Fibroblast of lung (primary cell): Measurements from ENCODE around the gene ZNF568. TPM values are rescaled to one million over a fixed set of nuclear protein-coding genes. Genes with fewer than 3 reads are reported as not detected.

ENCODE experiments used
- DNase-seq, 2 donors: peaks; one replicate each; pipeline versions ENCODE4 v3.0.0 to v3.0.0-alpha.2; 2010; ENCODE audit warnings: low read depth in 2 of 2
- H2AFZ ChIP-seq: 2 replicates; pipeline ENCODE4 v1.5.1; 2012; ENCODE audit warnings: low read length, control low read depth, inconsistent platforms
- H3K27ac ChIP-seq: 2 replicates; pipeline ENCODE4 v1.5.1; 2011; ENCODE audit warnings: low read length, control low read depth; ENCODE audit not compliant: insufficient read depth
- H3K27me3 ChIP-seq: 2 replicates; pipeline ENCODE4 v1.5.1; 2011; ENCODE audit warnings: mild to moderate bottlenecking, low read length; ENCODE audit not compliant: control insufficient read depth, insufficient read depth
- H3K36me3 ChIP-seq: 2 replicates; pipeline ENCODE4 v1.5.1; 2011; ENCODE audit warnings: low read length; ENCODE audit not compliant: control insufficient read depth, insufficient read depth
- H3K4me1 ChIP-seq: 2 replicates; pipeline ENCODE4 v1.5.1; 2011; ENCODE audit warnings: low read length; ENCODE audit not compliant: control insufficient read depth, insufficient read depth; ENCODE audit errors: extremely low read depth
- H3K4me2 ChIP-seq: 2 replicates; pipeline ENCODE4 v1.5.1; 2011; ENCODE audit warnings: low read length, control low read depth; ENCODE audit not compliant: insufficient read depth; ENCODE audit errors: extremely low read depth
- H3K4me3 ChIP-seq, 4 experiments: fragments of 200-600 bp in 1 of 4; sonication (generic) in 1 of 4; replicated peaks in 1 of 4; 2 replicates each; pipeline ENCODE4 v1.5.1; 2011 to 2016; ENCODE audit warnings: low read length in 4 of 4, low read depth in 3 of 4, mild to moderate bottlenecking in 3 of 4, control low read depth in 2 of 4, inconsistent platforms in 1 of 4, mixed read lengths in 1 of 4; ENCODE audit not compliant: insufficient read depth in 1 of 4; ENCODE audit errors: control extremely low read depth in 1 of 4
- H3K79me2 ChIP-seq: 2 replicates; pipeline ENCODE4 v1.5.1; 2012; ENCODE audit warnings: mild to moderate bottlenecking, low read length, inconsistent platforms; ENCODE audit not compliant: control insufficient read depth, insufficient read depth
- H3K9ac ChIP-seq: 2 replicates; pipeline ENCODE4 v1.5.1; 2011; ENCODE audit warnings: mild to moderate bottlenecking, low read length, control low read depth; ENCODE audit not compliant: insufficient read depth
- H3K9me3 ChIP-seq: 2 replicates; pipeline ENCODE4 v1.5.1; 2012; ENCODE audit warnings: low read depth, low read length; ENCODE audit not compliant: control insufficient read depth, insufficient read depth
- H4K20me1 ChIP-seq: 2 replicates; pipeline ENCODE4 v1.5.1; 2011; ENCODE audit warnings: low read length; ENCODE audit not compliant: control insufficient read depth, insufficient read depth; ENCODE audit errors: extremely low read depth
- CTCF ChIP-seq, 2 donors: IDR thresholded peaks in 1 of 2; conservative IDR thresholded peaks in 1 of 2; 1 replicate in 1 of 2; 2 replicates in 1 of 2; pipeline ENCODE4 v1.5.1; 2011 to 2012; ENCODE audit warnings: low read length in 2 of 2, control low read depth in 1 of 2, inconsistent platforms in 1 of 2, low read depth in 1 of 2, mild to moderate bottlenecking in 1 of 2
- EZH2 ChIP-seq: IDR thresholded peaks from 2 replicates; pipeline ENCODE4 v1.5.1; 2012; ENCODE audit warnings: low read length, control low read depth, mild to moderate bottlenecking; ENCODE audit errors: missing control alignments
- polyA plus RNA-seq, 2 donors: library from polyadenylated mRNA; depleted of rRNA in 1 of 2; stranded (reverse) in 1 of 2; unstranded in 1 of 2; fragments of >200 nt; gene quantifications; 2 replicates each; pipeline ENCODE4 v1.2.1, GENCODE V29; 2011 to 2012; ENCODE audit warnings: missing spikeins in 1 of 2
- total RNA-seq: library from RNA; depleted of rRNA; stranded (reverse); fragments of >200 nt; gene quantifications from 2 replicates; pipeline ENCODE4 v1.2.1, GENCODE V29; 2014

The ZNF568 gene
- total and polyA plus RNA-seq, 2 donors (not counting 1 experiment from before 2014, with no cell fraction given), result 9.0 to 33.2 TPM

GRCh38 chr19:36999313-36999712 is 83.2 kb downstream of the ZNF568 start:
- H3K27ac ChIP-seq, result no peak overlapping the region
- no peaks in the 10 kb centered on the region for H3K79me2 ChIP-seq
- no peak overlapping the region for H3K4me3 ChIP-seq
- no peak overlapping the region for H2AFZ ChIP-seq
- no peaks in the 10 kb centered on the region for H4K20me1 ChIP-seq
- no peak for DNase-seq
- no peak overlapping the region for H3K9ac ChIP-seq
- H3K36me3 ChIP-seq, result no peaks in the 10 kb centered on the region
- TF ChIP-seq EZH2 (no peak), CTCF (conservative IDR thresholded peaks at IDR 0.05 in 1 of 2, IDR thresholded peaks at IDR 0.05 in 1 of 2; ENCODE audit: low read depth in 1 of 2, low read length in 2 of 2) (no peak)
- no peak overlapping the region for H3K4me2 ChIP-seq
- no peaks in the 10 kb centered on the region for H3K9me3 ChIP-seq
- H3K27me3 ChIP-seq, result no peaks in the 10 kb centered on the region
- no peaks in the 10 kb centered on the region for H3K4me1 ChIP-seq

- peak; percentile 51 to 71 for DNase-seq
These were observed 91.6 kb downstream of the ZNF568 start for GRCh38 chr19:37007587-37008220.

GRCh38 chr19:37009871-37010270 is 93.7 kb downstream of the ZNF568 start:
- DNase-seq, result no peak

More at GRCh38 chr19:37007587-37008220, 91.6 kb downstream of the ZNF568 start:
- Histone ChIP-seq H3K79me2 (no peaks in the 10 kb centered on the region), H3K27ac (no peak overlapping the region), H3K4me2 (peak overlapping the region; percentile 25), H3K9me3 (no peaks in the 10 kb centered on the region), H3K36me3 (no peaks in the 10 kb centered on the region), H4K20me1 (no peaks in the 10 kb centered on the region), H2AFZ (peak overlapping the region; percentile 13), H3K27me3 (no peaks in the 10 kb centered on the region), H3K9ac (no peak overlapping the region), H3K4me1 (no peaks in the 10 kb centered on the region), H3K4me3 (peak overlapping the region in 2 of 4 experiments; percentile 20 to 21)
- TF ChIP-seq EZH2 (no peak), CTCF (conservative IDR thresholded peaks at IDR 0.05 in 1 of 2, IDR thresholded peaks at IDR 0.05 in 1 of 2; ENCODE audit: low read depth in 1 of 2, low read length in 2 of 2) (no peak)

More at GRCh38 chr19:37009871-37010270, 93.7 kb downstream of the ZNF568 start:
- Histone ChIP-seq H3K36me3 (no peaks in the 10 kb centered on the region), H3K9ac (no peak overlapping the region), H3K27ac (no peak overlapping the region), H2AFZ (no peak overlapping the region), H4K20me1 (no peaks in the 10 kb centered on the region), H3K4me3 (no peak overlapping the region), H3K9me3 (no peaks in the 10 kb centered on the region), H3K4me1 (no peaks in the 10 kb centered on the region), H3K27me3 (no peaks in the 10 kb centered on the region), H3K79me2 (no peaks in the 10 kb centered on the region), H3K4me2 (no peak overlapping the region)
- TF ChIP-seq CTCF (conservative IDR thresholded peaks at IDR 0.05 in 1 of 2, IDR thresholded peaks at IDR 0.05 in 1 of 2; ENCODE audit: low read depth in 1 of 2, low read length in 2 of 2), result no peak
- no peak for TF ChIP-seq EZH2
